B cell (primary cell): ENCODE results near the gene SYN1. TPM values are rescaled to one million over a fixed set of nuclear protein-coding genes. Genes with fewer than 3 reads are reported as not detected.
"Not testable (repeated sequence)": the region's sequence is repeated elsewhere in the genome, so short reads cannot be mapped to it uniquely, and the experiment has no call there.

ENCODE experiments used
- ATAC-seq: fragments of 200-7000 bp; cut with Tn5 transposase; one replicate; pipeline ENCODE4 v1.10.0; 2021; ENCODE audit warnings: low read depth, mild to moderate bottlenecking, moderate number of reproducible peaks, moderate library complexity
- CTCF ChIA-PET: fragments of 350-600 bp; sonication (Branson Sonifier 250); formaldehyde crosslinking; loops from one replicate; lab custom pipeline; 2021; ENCODE audit warnings: antibody characterized with exemption, inconsistent platforms; lab: Charles Lee
- POLR2A ChIA-PET: fragments of 350-600 bp; sonication (Branson Sonifier 250); formaldehyde crosslinking; loops from one replicate; lab custom pipeline; 2021; ENCODE audit warnings: antibody characterized with exemption; lab: Charles Lee
- DNase-seq: peaks from one replicate; pipeline ENCODE4 v3.0.0; 2013
- H2AFZ ChIP-seq: 2 replicates; pipeline ENCODE4 v1.6.1; 2012; ENCODE audit warnings: mild to moderate bottlenecking, low read depth, low read length; ENCODE audit not compliant: insufficient read depth, poor library complexity, severe bottlenecking
- H3K27ac ChIP-seq, 2 donors: 1 replicate in 1 of 2; 2 replicates in 1 of 2; pipeline ENCODE4 v1.5.1; 2012 to 2013; ENCODE audit warnings: low read length in 2 of 2, mild to moderate bottlenecking in 2 of 2, moderate library complexity in 1 of 2
- H3K27me3 ChIP-seq, 4 experiments: fragments of 200-600 bp in 1 of 4; sonication (generic) in 1 of 4; replicated peaks in 1 of 4; 1 replicate in 2 of 4; 2 replicates in 2 of 4; pipeline versions ENCODE4 v1.6.1 to v1.7.0; 2013 to 2016; ENCODE audit warnings: low read length in 3 of 4, mild to moderate bottlenecking in 2 of 4, mixed read lengths in 1 of 4, moderate library complexity in 1 of 4; ENCODE audit not compliant: insufficient read depth in 4 of 4, control insufficient read depth in 3 of 4; ENCODE audit errors: control extremely low read depth in 1 of 4
- H3K36me3 ChIP-seq, 2 experiments: replicated peaks in 1 of 2; 1 replicate in 1 of 2; 2 replicates in 1 of 2; pipeline versions ENCODE4 v1.6.1 to v1.7.1; 2013; ENCODE audit warnings: low read length in 1 of 2; ENCODE audit not compliant: insufficient read depth in 2 of 2, control insufficient read depth in 1 of 2; ENCODE audit errors: control extremely low read depth in 1 of 2, extremely low read depth in 1 of 2
- H3K4me1 ChIP-seq, 2 donors: fragments of 200-600 bp in 1 of 2; sonication (generic) in 1 of 2; 1 replicate in 1 of 2; 2 replicates in 1 of 2; pipeline versions ENCODE4 v1.5.1 to v1.6.1; 2013 to 2017; ENCODE audit warnings: low read length in 2 of 2; ENCODE audit not compliant: control insufficient read depth in 2 of 2, insufficient read depth in 2 of 2
- H3K4me2 ChIP-seq: replicated peaks from 2 replicates; pipeline ENCODE3; 2012; ENCODE audit warnings: mild to moderate bottlenecking, low read depth, low read length; ENCODE audit not compliant: poor library complexity, severe bottlenecking
- H3K4me3 ChIP-seq, 5 experiments: fragments of 200-600 bp in 1 of 5; sonication (generic) in 1 of 5; 1 replicate in 3 of 5; 2 replicates in 2 of 5; pipeline versions ENCODE4 v1.5.1 to v1.7.0; 2011 to 2016; ENCODE audit warnings: low read length in 4 of 5, mild to moderate bottlenecking in 4 of 5, low read depth in 2 of 5, control low read depth in 1 of 5, moderate library complexity in 1 of 5; ENCODE audit not compliant: insufficient read depth in 1 of 5; ENCODE audit errors: control extremely low read depth in 1 of 5, extremely low read depth in 1 of 5
- H3K79me2 ChIP-seq: fragments of 200-600 bp; sonication (generic); one replicate; pipeline ENCODE4 v1.6.0; 2016; ENCODE audit warnings: low read length; ENCODE audit not compliant: control insufficient read depth, insufficient read depth
- H3K9ac ChIP-seq: fragments of 200-600 bp; sonication (generic); 2 replicates; pipeline ENCODE4 v1.6.1; 2017; ENCODE audit warnings: mild to moderate bottlenecking, low read length, moderate library complexity
- H3K9me3 ChIP-seq, 3 donors: one replicate each; pipeline versions ENCODE4 v1.6.1 to v1.7.1; 2013; ENCODE audit warnings: low read length in 2 of 3; ENCODE audit not compliant: control insufficient read depth in 2 of 3, insufficient read depth in 1 of 3; ENCODE audit errors: control extremely low read depth in 1 of 3
- H4K20me1 ChIP-seq: 2 replicates; pipeline ENCODE4 v1.6.0; 2012; ENCODE audit warnings: mild to moderate bottlenecking, low read length; ENCODE audit not compliant: insufficient read depth, control insufficient read depth, poor library complexity, severe bottlenecking
- H3K27ac Mint-ChIP-seq: one replicate; pipeline ENCODE4 v1.8.0; 2021; ENCODE audit warnings: mixed read lengths
- H3K27me3 Mint-ChIP-seq: one replicate; pipeline ENCODE4 v1.8.0; 2021; ENCODE audit warnings: mixed read lengths
- H3K4me1 Mint-ChIP-seq: one replicate; pipeline ENCODE4 v1.8.0; 2021; ENCODE audit warnings: mixed read lengths
- H3K4me3 Mint-ChIP-seq: one replicate; pipeline ENCODE4 v1.8.0; 2021; ENCODE audit warnings: mixed read lengths
- H3K9me3 Mint-ChIP-seq: one replicate; pipeline ENCODE4 v1.8.0; 2022; ENCODE audit warnings: mixed read lengths; ENCODE audit not compliant: insufficient read depth
- CTCF ChIP-seq: fragments of 200-600 bp; IDR thresholded peaks from one replicate; pipeline ENCODE4 v1.8.0; 2022; ENCODE audit warnings: antibody characterized with exemption, mild to moderate bottlenecking
- EZH2 ChIP-seq: IDR thresholded peaks from 2 replicates; pipeline ENCODE4 v1.6.1; 2012; ENCODE audit warnings: borderline replicate concordance, low read depth, mild to moderate bottlenecking, moderate library complexity, low read length; ENCODE audit not compliant: insufficient read depth, poor library complexity, severe bottlenecking
- WGBS: methylation state at CpG from one replicate; pipeline ENCODE4 v1.1.5; 2013; ENCODE audit warnings: missing lambda C conversion rate; ENCODE audit not compliant: insufficient coverage; 5-methylcytosine and 5-hydroxymethylcytosine counted together
- intact Hi-C: fragments of 100-400 bp; cut with micrococcal nuclease; formaldehyde crosslinking; loops from one replicate; pipeline ENCODE4 v1.10.0; 2022
- polyA plus RNA-seq: library from polyadenylated mRNA; depleted of rRNA; stranded (reverse); fragments of >200 nt; gene quantifications from 2 replicates; pipeline ENCODE4 v1.2.3, GENCODE V29; 2012
- total RNA-seq, 2 donors: library from RNA; stranded (reverse); fragments of 120-200 nt in 1 of 2; gene quantifications; 1 replicate in 1 of 2; 2 replicates in 1 of 2; pipeline versions ENCODE4 v1.2.3 to v1.2.4, GENCODE V29; 2013 to 2022

SYN1 gene
- total and polyA plus RNA-seq, 2 donors (not counting 1 experiment from before 2014, with no cell fraction given): not detected

DNA sequence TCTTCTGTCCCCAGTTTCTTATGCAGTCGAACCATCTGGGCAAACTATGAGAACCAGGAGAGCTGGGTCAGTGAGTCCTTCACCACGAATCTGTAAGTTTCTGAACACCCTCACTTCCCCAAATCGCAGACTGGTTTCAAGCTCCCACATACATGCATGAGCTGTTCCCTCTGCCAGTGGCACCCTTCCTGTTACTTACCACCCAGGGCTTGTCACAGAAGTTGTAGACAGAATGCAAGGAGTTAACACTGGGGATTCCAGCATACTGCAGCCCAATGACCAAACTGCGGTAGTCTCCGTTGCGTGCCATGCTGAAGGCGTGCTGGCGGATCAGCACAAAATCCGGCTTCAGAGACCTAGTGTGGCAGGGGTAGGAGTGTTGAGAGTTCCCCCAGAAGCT, 14.6 kb downstream of the SYN1 start:
- no peak for ATAC-seq
- CTCF ChIA-PET: no interaction called here
- TF ChIP-seq CTCF (no peak), EZH2 (no peak)

GRCh38 chrX:47603125-47603524, 16.5 kb downstream of the SYN1 start:
- H2AFZ ChIP-seq, H3K27ac ChIP-seq, ATAC-seq, H3K9ac ChIP-seq, H4K20me1 ChIP-seq, H3K9me3 ChIP-seq, POLR2A ChIA-PET, H3K27me3 Mint-ChIP-seq, H3K79me2 ChIP-seq, H3K4me3 ChIP-seq, H3K4me3 Mint-ChIP-seq, H3K4me1 ChIP-seq, H3K9me3 Mint-ChIP-seq, H3K4me1 Mint-ChIP-seq, H3K36me3 ChIP-seq, DNase-seq, H3K27me3 ChIP-seq, H3K27ac Mint-ChIP-seq, CTCF ChIA-PET, intact Hi-C loops, H3K4me2 ChIP-seq: not testable (repeated sequence)
- WGBS: no CpG with 5 or more reads among the region's 4 CpGs

More for the DNA sequence above, 14.6 kb downstream of the SYN1 start:
- Histone ChIP-seq H3K36me3 (no peaks in the 10 kb centered on the region), H3K27me3 (no peaks in the 10 kb centered on the region), H3K4me2 (no peak overlapping the region), H2AFZ (no peak overlapping the region), H4K20me1 (no peaks in the 10 kb centered on the region), H3K79me2 (no peaks in the 10 kb centered on the region), H3K9me3 (peaks cover 0 to 3% (median 0%) of the 10 kb centered on the region in 3 donors), H3K27ac (no peak overlapping the region), H3K4me3 (no peak overlapping the region), H3K9ac (no peak overlapping the region), H3K4me1 (no peaks in the 10 kb centered on the region)
- Mint-ChIP-seq H3K27ac (no peak overlapping the region), H3K27me3 (peaks cover 2% of the 10 kb centered on the region), H3K4me3 (no peak overlapping the region), H3K4me1 (no peaks in the 10 kb centered on the region), H3K9me3 (no peaks in the 10 kb centered on the region)
- POLR2A ChIA-PET: no interaction called here
- DNase-seq: no peak
- intact Hi-C loops: no loop called here
- WGBS: no CpG with 5 or more reads among the region's 9 CpGs
